COLO829 (cell line): ENCODE data around the gene CREB3L1.
A peak's percentile ranks its signal among the peaks of the same experiment; 100 is the strongest.
"Not testable (repeated sequence)": the region's sequence is repeated elsewhere in the genome, so short reads cannot be mapped to it uniquely, and the experiment has no call there.

Experiments used
- DNase-seq: peaks from one replicate; pipeline ENCODE4 v3.0.0; 2012; ENCODE audit warnings: low spot score

Gene CREB3L1

GRCh38 chr11:46296528-46297448 is 19.3 kb downstream of the CREB3L1 start:
- no peak for DNase-seq

DNA sequence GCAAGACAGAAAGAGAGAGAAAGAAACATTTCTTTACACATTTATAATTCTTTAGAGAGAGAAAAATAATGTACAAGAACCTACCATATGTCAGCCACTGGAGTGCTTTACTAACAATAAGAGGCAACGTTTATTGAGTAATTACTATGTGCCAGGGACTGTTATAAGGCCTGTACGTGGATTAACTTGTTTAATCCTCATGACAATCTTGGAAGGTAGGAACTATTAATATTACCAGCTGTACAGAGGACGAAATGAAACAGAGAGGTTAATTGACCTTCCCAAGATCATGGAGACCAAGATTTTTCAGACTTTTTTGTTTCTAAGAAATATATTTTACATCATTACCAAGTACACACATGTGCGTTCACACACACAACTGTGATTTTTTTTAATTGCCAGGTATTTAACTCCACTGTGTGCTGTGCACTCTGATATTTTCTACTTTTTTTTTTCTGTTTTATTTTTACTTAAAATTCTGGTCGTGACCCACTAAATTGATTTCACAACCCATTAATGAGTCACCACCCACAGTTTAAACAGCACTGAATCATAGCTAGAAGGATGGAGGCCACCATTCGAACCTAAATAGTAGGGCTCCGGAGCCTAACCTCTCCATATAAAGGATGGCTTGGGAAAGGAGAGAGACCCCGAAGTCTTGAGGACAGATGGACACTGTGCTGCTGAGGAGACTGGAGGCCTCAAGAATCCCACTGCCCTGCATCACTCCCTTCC is 21.4 kb downstream of the CREB3L1 start:
- DNase-seq = no peak

DNA sequence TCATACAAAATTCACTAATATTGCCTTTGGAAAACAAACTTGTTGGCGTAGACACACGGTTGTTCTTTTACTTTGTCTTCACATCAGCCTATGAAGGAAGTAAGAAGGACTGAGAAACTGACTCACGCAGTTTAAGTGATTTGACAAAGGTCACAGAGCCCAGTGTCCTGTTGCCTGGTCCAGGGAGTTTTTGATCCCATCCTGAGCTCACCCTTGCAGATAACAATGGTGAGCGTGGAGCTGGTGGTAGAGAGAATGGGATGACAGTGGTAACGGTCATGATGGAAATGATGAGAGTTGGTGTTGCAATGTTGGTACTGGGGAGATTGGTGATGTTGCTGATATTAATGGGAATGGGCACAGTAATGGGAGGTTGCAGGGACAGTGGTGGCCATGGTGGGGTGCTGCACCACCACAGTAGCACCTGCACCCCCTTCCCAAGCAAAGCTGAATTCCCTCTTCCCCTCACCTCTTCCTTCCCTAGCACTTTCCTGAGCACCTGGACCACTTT is 22.0 kb downstream of the CREB3L1 start:
- DNase-seq = no peak

- no peak for DNase-seq
Observed at GRCh38 chr11:46300270-46300669, 22.8 kb downstream of the CREB3L1 start.

GRCh38 chr11:46302866-46303265 is 25.4 kb downstream of the CREB3L1 start:
- no peak for DNase-seq

DNA sequence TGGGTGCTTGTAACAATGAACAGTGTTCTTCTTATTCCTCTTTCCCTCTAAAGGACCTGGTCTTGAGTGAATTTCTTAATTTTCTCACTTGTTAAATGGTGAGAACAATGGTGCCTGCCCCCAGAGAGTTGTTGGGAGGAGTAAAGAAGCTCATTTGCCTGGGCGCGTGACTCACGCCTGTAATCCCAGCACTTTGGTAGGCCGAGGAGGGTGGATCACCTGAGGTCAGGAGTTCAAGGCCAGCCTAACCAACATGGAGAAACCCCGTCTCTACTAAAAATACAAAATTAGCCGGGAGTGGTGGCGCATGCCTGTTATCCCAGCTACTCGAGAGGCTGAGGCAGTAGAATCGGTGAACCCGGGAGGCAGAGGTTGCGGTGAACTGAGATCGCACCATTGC is 26.6 kb downstream of the CREB3L1 start:
- DNase-seq = not testable (repeated sequence)

DNA sequence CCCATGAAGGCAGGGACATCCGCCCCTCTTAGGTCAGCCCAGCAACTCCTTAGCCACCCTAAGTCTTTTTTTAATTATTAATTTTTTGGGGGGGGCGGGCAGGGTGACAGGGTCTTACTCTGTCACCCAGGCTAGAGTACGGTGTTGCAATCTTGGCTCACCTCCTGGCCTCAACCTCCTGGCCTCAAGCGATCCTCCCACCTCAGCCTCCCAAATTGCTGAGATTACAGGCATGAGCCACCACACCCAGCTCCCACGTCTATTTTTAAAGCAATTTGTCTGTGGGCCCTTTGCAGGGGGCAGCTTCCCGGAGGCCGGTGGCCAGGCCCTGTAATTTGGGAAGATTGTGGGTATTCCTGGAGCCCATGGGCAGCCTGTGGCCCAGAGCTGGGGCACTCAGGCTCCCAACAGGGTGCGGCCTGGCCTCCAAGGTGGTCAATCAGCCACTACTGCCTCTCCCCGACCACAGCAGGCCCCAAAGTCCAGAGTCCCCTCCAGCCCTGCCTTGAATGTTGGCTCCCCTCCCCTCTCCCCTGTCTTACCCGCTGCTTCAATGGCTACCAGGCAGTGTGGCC is 27.2 kb downstream of the CREB3L1 start:
- no peak for DNase-seq

- DNase-seq = no peak
Observed at GRCh38 chr11:46305295-46305694, 27.8 kb downstream of the CREB3L1 start.

DNA sequence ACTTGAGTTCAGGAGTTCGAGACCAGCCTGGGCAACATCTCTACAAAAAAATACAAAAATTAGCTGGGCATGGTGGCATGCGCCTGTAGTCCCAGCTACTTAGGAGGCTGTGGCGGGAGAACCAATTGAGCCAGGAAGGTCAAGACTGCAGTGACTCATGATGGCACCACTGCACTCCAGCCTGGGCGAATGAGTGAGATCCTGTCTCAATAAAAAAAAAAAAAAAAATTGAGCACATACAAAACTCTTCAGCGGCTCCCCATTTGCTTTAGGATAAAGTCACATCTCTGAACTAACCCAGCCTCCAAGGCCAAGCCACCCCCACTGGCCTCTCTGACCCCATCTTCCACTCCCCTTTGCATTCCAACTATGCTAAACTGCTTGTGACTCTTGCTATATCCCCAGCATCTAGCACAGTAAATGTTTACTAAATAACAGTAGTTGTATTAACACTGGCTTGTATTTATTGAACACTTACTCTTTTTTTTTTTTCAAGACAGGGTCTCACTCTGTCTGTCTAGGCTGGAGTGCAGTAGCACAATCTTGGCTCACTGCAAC is 28.9 kb downstream of the CREB3L1 start:
- DNase-seq = no peak

DNA sequence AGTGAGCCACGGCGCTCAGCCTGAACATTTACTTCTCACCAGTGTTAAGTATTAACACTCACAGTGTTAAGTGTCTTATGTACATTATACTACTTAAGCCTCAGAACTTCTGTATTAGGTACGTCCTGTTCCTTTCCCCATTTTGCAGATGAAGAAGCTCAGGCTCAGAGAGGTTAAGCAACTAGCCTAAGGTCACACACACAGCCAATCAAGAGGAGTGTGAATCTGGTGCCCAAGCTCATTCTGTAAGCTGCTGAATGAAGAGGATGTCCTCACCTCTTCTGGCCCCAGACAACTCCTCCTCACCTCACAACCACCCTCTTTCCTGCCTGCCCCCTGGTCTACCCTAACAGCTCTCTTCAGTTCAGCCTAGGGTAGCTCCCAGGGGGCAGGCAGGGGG is 29.9 kb downstream of the CREB3L1 start:
- DNase-seq = no peak

- no peak for DNase-seq
Observed at GRCh38 chr11:46307785-46308341, 30.4 kb downstream of the CREB3L1 start.

GRCh38 chr11:46308631-46309419 is 31.4 kb downstream of the CREB3L1 start:
- peak; percentile 69 for DNase-seq

DNA sequence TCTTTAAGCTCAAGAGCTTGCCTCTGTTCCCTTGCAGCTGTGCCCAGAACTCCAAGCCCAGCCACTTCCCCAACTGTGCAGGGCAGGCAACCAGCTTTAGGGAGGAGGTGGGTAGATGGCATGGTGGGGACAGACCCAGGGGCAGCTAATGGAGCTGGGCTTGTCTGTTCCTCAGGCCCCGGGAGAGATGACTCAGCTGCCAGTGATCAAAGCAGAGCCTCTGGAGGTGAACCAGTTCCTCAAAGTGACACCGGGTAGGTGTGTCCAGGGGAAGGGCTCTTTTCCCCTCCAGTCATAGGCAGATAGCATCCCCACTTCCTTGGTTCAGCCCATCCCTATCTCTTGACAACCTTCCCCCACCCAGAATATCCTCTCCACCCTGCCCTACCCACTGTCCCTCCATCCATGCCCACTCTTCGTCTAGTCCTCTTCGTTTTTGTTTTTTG is 32.4 kb downstream of the CREB3L1 start:
- no peak for DNase-seq

- peak; percentile 88 for DNase-seq
Observed at GRCh38 chr11:46315033-46315738, 37.7 kb downstream of the CREB3L1 start.

DNA sequence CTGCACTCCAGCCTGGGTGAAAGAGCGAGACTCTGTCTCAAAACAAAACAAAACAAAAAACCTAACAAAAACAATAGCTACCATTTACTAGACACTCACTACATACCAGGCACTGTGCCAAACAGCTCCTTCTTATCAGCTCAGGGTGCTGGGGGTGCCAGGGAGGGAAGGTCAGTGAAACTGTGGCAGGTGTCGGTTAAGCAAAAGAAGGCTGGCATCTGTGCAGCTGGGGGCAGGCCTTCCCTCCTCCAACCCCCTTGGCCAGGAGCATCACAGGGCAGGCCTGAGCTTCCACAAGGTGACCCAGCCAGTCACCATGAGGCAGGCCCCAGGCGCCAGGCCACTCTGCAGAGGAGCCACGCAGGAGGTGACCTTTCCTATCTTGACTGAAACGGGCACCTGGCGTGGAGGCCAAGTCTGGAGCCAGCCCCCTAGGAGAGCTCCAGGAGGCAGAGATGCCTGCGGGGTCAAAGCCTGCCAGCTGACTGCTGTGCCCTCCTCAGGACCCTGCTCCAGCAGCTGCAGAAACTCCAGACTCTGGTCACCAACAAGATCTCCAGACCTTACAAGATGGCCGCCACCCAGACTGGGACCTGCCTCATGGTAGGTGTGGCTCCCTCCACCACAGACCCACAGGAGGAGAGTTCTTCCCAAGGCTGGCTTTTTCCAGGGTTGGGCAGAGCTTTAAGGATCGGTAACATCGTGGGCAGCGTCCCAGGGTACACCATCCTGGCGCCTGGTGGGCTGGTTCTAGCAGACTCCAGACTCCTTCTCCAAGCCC is 38.5 kb downstream of the CREB3L1 start:
- no peak for DNase-seq

- DNase-seq = no peak
Observed at GRCh38 chr11:46319074-46319453, 41.6 kb downstream of the CREB3L1 start.

- no peak for DNase-seq
Observed at GRCh38 chr11:46321757-46322156, 44.3 kb downstream of the CREB3L1 start.

- DNase-seq = no peak
Observed at GRCh38 chr11:46322759-46323158, 45.3 kb downstream of the CREB3L1 start.

DNA sequence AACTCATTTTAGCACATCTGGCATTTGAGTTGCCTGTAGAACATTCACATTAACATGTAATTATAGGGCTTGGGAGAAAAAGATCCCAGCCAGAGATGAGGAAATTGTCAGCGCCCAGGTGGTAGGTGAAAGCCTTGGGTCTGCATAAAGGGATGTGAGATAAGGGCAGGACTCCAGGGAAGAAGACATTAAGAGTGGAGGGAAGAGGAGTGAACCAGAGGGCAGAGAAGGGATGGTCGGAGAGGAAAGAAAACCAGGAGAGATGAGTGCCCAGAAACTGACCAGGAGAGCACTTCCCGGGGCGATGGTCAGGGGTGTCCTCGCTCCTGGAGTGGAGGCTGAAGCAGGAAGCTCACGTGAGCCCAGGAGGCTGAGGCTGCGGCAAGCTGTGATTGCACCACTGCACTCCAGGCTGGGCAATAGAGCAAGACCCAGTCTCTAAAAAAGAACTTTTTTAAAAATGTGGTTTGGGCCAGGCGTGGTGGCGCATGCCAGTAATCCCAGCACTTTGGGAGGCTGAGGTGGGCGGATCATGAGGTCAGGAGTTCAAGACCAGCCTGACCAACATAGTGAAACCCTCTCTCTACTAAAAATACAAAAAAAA is 49.5 kb downstream of the CREB3L1 start:
- no peak for DNase-seq
